ENCODE data around the gene MAP3K9.
"Not testable (repeated sequence)": the region's sequence is repeated elsewhere in the genome, so short reads cannot be mapped to it uniquely, and the experiment has no call there.

The MAP3K9 gene

GRCh38 chr14:70706177-70706576, 103.1 kb downstream of the MAP3K9 start:
- no peak for TF ChIP-seq CTCF (conservative IDR thresholded peaks at IDR 0.05; ENCODE audit: low read length)
- no peak for TF ChIP-seq EZH2phosphoT487 (IDR thresholded peaks at IDR 0.05; ENCODE audit: borderline replicate concordance)
- H3K36me3 ChIP-seq (ENCODE audit: insufficient read depth, low read length): no peaks in the 10 kb centered on the region
- no peaks in the 10 kb centered on the region for H4K20me1 ChIP-seq (ENCODE audit: insufficient read depth, low read length, poor library complexity, severe bottlenecking)
- H3K4me1 ChIP-seq (ENCODE audit: insufficient read depth, low read length, poor library complexity, severe bottlenecking): no peaks in the 10 kb centered on the region
- no peaks in the 10 kb centered on the region for H3K79me2 ChIP-seq (ENCODE audit: insufficient read depth, low read length)
- no peaks in the 10 kb centered on the region for H3K9me3 ChIP-seq (ENCODE audit: insufficient read depth, low read depth, low read length)
- no peaks in the 10 kb centered on the region for H3K9me2 ChIP-seq (replicated peaks; ENCODE audit: low read depth, low read length)
- no peak overlapping the region for H3K4me3 ChIP-seq (ENCODE audit: low read length, poor library complexity, severe bottlenecking)
- no peaks in the 10 kb centered on the region for H3K27me3 ChIP-seq (ENCODE audit: insufficient read depth, low read length, poor library complexity, severe bottlenecking)
- H3F3A ChIP-seq (ENCODE audit: low read depth): no peaks in the 10 kb centered on the region
- no peak overlapping the region for H3K9ac ChIP-seq (ENCODE audit: low read depth, low read length, poor library complexity, severe bottlenecking)
- H3K4me2 ChIP-seq (ENCODE audit: low read depth, low read length, poor library complexity, severe bottlenecking): no peak overlapping the region
- H2AFZ ChIP-seq (ENCODE audit: low read length): no peak overlapping the region

DNA sequence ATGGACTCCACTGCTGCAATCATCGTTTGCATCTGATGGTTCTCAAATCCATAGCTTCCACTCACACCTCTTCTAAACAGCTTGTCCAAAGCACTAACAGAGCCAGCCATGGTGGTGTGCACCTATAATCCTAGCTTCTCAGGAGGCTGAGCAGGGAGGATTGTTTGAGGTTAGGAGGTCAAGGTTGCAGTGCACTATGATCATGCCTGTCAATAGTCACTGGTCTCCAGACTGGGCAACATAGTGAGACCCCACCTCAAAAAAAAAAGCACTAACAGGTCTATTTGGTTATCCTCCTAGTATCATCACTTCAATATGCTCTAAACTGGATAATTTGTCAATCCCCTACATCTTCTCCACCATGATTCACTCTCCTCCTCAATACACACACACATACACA, 104.4 kb downstream of the MAP3K9 start:
- H3K4me2 ChIP-seq (ENCODE audit: low read depth, low read length, poor library complexity, severe bottlenecking): no peak overlapping the region
- no peaks in the 10 kb centered on the region for H3K4me1 ChIP-seq (ENCODE audit: insufficient read depth, low read length, poor library complexity, severe bottlenecking)
- H3F3A ChIP-seq (ENCODE audit: low read depth): no peaks in the 10 kb centered on the region
- TF ChIP-seq CTCF (conservative IDR thresholded peaks at IDR 0.05; ENCODE audit: low read length): no peak
- TF ChIP-seq EZH2phosphoT487 (IDR thresholded peaks at IDR 0.05; ENCODE audit: borderline replicate concordance): no peak
- no peaks in the 10 kb centered on the region for H3K79me2 ChIP-seq (ENCODE audit: insufficient read depth, low read length)
- no peak overlapping the region for H3K9ac ChIP-seq (ENCODE audit: low read depth, low read length, poor library complexity, severe bottlenecking)
- H4K20me1 ChIP-seq (ENCODE audit: insufficient read depth, low read length, poor library complexity, severe bottlenecking): no peaks in the 10 kb centered on the region
- H3K36me3 ChIP-seq (ENCODE audit: insufficient read depth, low read length): no peaks in the 10 kb centered on the region
- H3K27me3 ChIP-seq (ENCODE audit: insufficient read depth, low read length, poor library complexity, severe bottlenecking): no peaks in the 10 kb centered on the region
- no peak overlapping the region for H2AFZ ChIP-seq (ENCODE audit: low read length)
- no peak overlapping the region for H3K4me3 ChIP-seq (ENCODE audit: low read length, poor library complexity, severe bottlenecking)
- no peaks in the 10 kb centered on the region for H3K9me2 ChIP-seq (replicated peaks; ENCODE audit: low read depth, low read length)
- H3K9me3 ChIP-seq (ENCODE audit: insufficient read depth, low read depth, low read length): no peaks in the 10 kb centered on the region

DNA sequence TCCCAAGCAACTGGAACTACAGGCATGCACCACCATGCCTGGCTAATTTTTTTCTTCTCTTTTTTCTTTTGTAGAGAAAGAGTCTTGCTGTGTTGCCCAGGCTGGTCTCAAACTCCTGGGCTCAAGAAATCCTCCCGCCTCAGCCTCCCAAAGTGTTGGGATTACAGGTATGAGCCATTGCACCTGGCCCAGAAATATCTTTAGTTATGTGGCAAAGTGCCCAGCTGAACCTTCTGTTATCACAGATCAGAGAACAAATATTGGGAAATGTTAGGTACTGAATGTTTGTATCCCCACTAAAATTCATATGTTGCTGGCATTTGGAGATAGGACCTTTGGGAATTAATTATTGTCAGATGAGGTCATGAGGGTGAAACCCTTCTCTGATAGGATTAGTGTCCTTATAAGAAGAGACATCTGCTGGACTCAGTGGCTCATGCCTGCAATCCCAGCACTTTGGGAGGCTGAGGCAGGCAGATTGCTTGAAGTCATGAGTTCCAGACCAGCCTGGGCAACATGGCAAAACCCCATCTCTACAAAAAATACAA, 105.6 kb downstream of the MAP3K9 start:
- not testable (repeated sequence) for H3K4me1 ChIP-seq (ENCODE audit: insufficient read depth, low read length, poor library complexity, severe bottlenecking); H2AFZ ChIP-seq (ENCODE audit: low read length); H3K9me3 ChIP-seq (ENCODE audit: insufficient read depth, low read depth, low read length); H3K36me3 ChIP-seq (ENCODE audit: insufficient read depth, low read length); H3K27me3 ChIP-seq (ENCODE audit: insufficient read depth, low read length, poor library complexity, severe bottlenecking); H3K4me3 ChIP-seq (ENCODE audit: low read length, poor library complexity, severe bottlenecking); H3K79me2 ChIP-seq (ENCODE audit: insufficient read depth, low read length); H3K9ac ChIP-seq (ENCODE audit: low read depth, low read length, poor library complexity, severe bottlenecking); H3F3A ChIP-seq (ENCODE audit: low read depth); H3K4me2 ChIP-seq (ENCODE audit: low read depth, low read length, poor library complexity, severe bottlenecking); H4K20me1 ChIP-seq (ENCODE audit: insufficient read depth, low read length, poor library complexity, severe bottlenecking); H3K9me2 ChIP-seq (replicated peaks; ENCODE audit: low read depth, low read length)

- no peak overlapping the region for H3K4me3 ChIP-seq (ENCODE audit: low read length, poor library complexity, severe bottlenecking)
- no peak for TF ChIP-seq EZH2phosphoT487 (IDR thresholded peaks at IDR 0.05; ENCODE audit: borderline replicate concordance)
- no peak overlapping the region for H3K4me2 ChIP-seq (ENCODE audit: low read depth, low read length, poor library complexity, severe bottlenecking)
- no peaks in the 10 kb centered on the region for H3K9me2 ChIP-seq (replicated peaks; ENCODE audit: low read depth, low read length)
- H4K20me1 ChIP-seq (ENCODE audit: insufficient read depth, low read length, poor library complexity, severe bottlenecking): no peaks in the 10 kb centered on the region
- no peaks in the 10 kb centered on the region for H3F3A ChIP-seq (ENCODE audit: low read depth)
- no peaks in the 10 kb centered on the region for H3K36me3 ChIP-seq (ENCODE audit: insufficient read depth, low read length)
- H3K9me3 ChIP-seq (ENCODE audit: insufficient read depth, low read depth, low read length): no peaks in the 10 kb centered on the region
- peaks cover 7% of the 10 kb centered on the region for H3K4me1 ChIP-seq (ENCODE audit: insufficient read depth, low read length, poor library complexity, severe bottlenecking)
- H3K9ac ChIP-seq (ENCODE audit: low read depth, low read length, poor library complexity, severe bottlenecking): no peak overlapping the region
- no peak overlapping the region for H2AFZ ChIP-seq (ENCODE audit: low read length)
- no peaks in the 10 kb centered on the region for H3K79me2 ChIP-seq (ENCODE audit: insufficient read depth, low read length)
- H3K27me3 ChIP-seq (ENCODE audit: insufficient read depth, low read length, poor library complexity, severe bottlenecking): no peaks in the 10 kb centered on the region
Measured at GRCh38 chr14:70702161-70702560, 107.2 kb downstream of the MAP3K9 start.

All from Loucy (cell line).